IgD-negative memory B cell (primary cell): ENCODE measurements around the gene PPP1R13L. TPM values are rescaled to one million over a fixed set of nuclear protein-coding genes. Genes with fewer than 3 reads are reported as not detected.
A peak's percentile ranks its signal among the peaks of the same experiment; 100 is the strongest.
"Not testable (repeated sequence)": the region's sequence is repeated elsewhere in the genome, so short reads cannot be mapped to it uniquely, and the experiment has no call there.

Source experiments
- H3K27ac Mint-ChIP-seq, 3 donors: one replicate each; pipeline ENCODE4 v1.8.0; 2020 to 2022; ENCODE audit warnings: mild to moderate bottlenecking in 3 of 3, mixed read lengths in 3 of 3, moderate library complexity in 1 of 3
- H3K27me3 Mint-ChIP-seq: one replicate; pipeline ENCODE4 v1.8.0; 2021; ENCODE audit warnings: mixed read lengths
- H3K36me3 Mint-ChIP-seq: one replicate; pipeline ENCODE4 v1.8.0; 2020; ENCODE audit warnings: mild to moderate bottlenecking, mixed read lengths
- H3K4me1 Mint-ChIP-seq, 3 donors: one replicate each; pipeline ENCODE4 v1.8.0; 2020 to 2022; ENCODE audit warnings: mixed read lengths in 3 of 3, mild to moderate bottlenecking in 1 of 3
- H3K4me3 Mint-ChIP-seq, 4 donors: one replicate each; pipeline ENCODE4 v1.8.0; 2020 to 2022; ENCODE audit warnings: mild to moderate bottlenecking in 4 of 4, mixed read lengths in 4 of 4, moderate library complexity in 3 of 4
- H3K9me3 Mint-ChIP-seq, 3 donors: one replicate each; pipeline ENCODE4 v1.8.0; 2020 to 2021; ENCODE audit warnings: mixed read lengths in 3 of 3, mild to moderate bottlenecking in 1 of 3
- polyA plus RNA-seq: library from polyadenylated mRNA; unstranded; fragments of 300-500 nt; fragmentation: Illumina TruSeq; gene quantifications from one replicate; pipeline ENCODE4 v1.2.3, GENCODE V29; 2021

The PPP1R13L gene
- polyA plus RNA-seq, 1 donor from 2014 or later: 1.6 TPM

GRCh38 chr19:45340899-45341453, 63.9 kb downstream of the PPP1R13L start:
- Mint-ChIP-seq H3K36me3 (no peaks in the 10 kb centered on the region), H3K4me3 (no peak overlapping the region), H3K27ac (no peak overlapping the region), H3K4me1 (peaks cover 4 to 7% (median 6%) of the 10 kb centered on the region in 3 donors), H3K27me3 (peaks cover 25% of the 10 kb centered on the region), H3K9me3 (no peaks in the 10 kb centered on the region)

GRCh38 chr19:45340232-45340898, 64.5 kb downstream of the PPP1R13L start, which contains the start of gene KLC3:
KLC3 (plus strand) TSS chr19:45340750; CDS start chr19:45345542, 4,792 bp downstream.
- Mint-ChIP-seq H3K9me3 (no peaks in the 10 kb centered on the region), H3K4me3 (peak within 1 kb of the TSS in 1 of 4 donors; percentile 36), H3K27ac (no peak within 1 kb of the TSS), H3K27me3 (peaks cover 23% of the 10 kb centered on the region), H3K36me3 (no peaks in the 10 kb centered on the region), H3K4me1 (peaks cover 4 to 7% (median 6%) of the 10 kb centered on the region in 3 donors)

GRCh38 chr19:45339629-45340028, 65.2 kb downstream of the PPP1R13L start:
- Mint-ChIP-seq H3K9me3 (no peaks in the 10 kb centered on the region), H3K27me3 (peaks cover 21% of the 10 kb centered on the region), H3K36me3 (no peaks in the 10 kb centered on the region), H3K4me1 (peaks cover 4 to 7% (median 6%) of the 10 kb centered on the region in 3 donors), H3K4me3 (peak overlapping the region in 1 of 4 donors; percentile 36), H3K27ac (no peak overlapping the region)

- Mint-ChIP-seq H3K27ac (no peak overlapping the region), H3K27me3 (peaks cover 18% of the 10 kb centered on the region), H3K36me3 (no peaks in the 10 kb centered on the region), H3K9me3 (no peaks in the 10 kb centered on the region), H3K4me1 (peaks cover 4 to 12% (median 7%) of the 10 kb centered on the region in 3 donors), H3K4me3 (no peak overlapping the region)
These were observed 68.1 kb downstream of the PPP1R13L start for GRCh38 chr19:45336696-45337251.

- H3K4me3 Mint-ChIP-seq, H3K36me3 Mint-ChIP-seq, H3K4me1 Mint-ChIP-seq, H3K27ac Mint-ChIP-seq, H3K9me3 Mint-ChIP-seq: not testable (repeated sequence)
- peaks cover 13% of the 10 kb centered on the region for H3K27me3 Mint-ChIP-seq
These were observed 70.0 kb downstream of the PPP1R13L start for GRCh38 chr19:45334881-45335280.

- Mint-ChIP-seq H3K4me3 (no peak overlapping the region), H3K4me1 (peaks cover 3 to 8% (median 4%) of the 10 kb centered on the region in 3 donors), H3K27ac (no peak overlapping the region), H3K27me3 (peaks cover 13% of the 10 kb centered on the region), H3K9me3 (no peaks in the 10 kb centered on the region), H3K36me3 (no peaks in the 10 kb centered on the region)
These were observed 71.1 kb downstream of the PPP1R13L start for GRCh38 chr19:45333609-45334303.

- Mint-ChIP-seq H3K9me3 (peaks cover 0 to 5% (median 0%) of the 10 kb centered on the region in 3 donors), H3K27me3 (peaks cover 6% of the 10 kb centered on the region), H3K4me3 (no peak overlapping the region), H3K27ac (no peak overlapping the region), H3K36me3 (peaks cover 2% of the 10 kb centered on the region), H3K4me1 (peaks cover 0 to 5% (median 1%) of the 10 kb centered on the region in 3 donors)
These were observed 73.5 kb downstream of the PPP1R13L start for GRCh38 chr19:45331411-45331810.

Other genes with a start within 250 kb of the PPP1R13L start
- gene NKPD1, start 244.1 kb downstream of the PPP1R13L start, polyA plus RNA-seq: not detected
- 158 TPM for gene TRAPPC6A, start 226.8 kb downstream of the PPP1R13L start, polyA plus RNA-seq
- 16.2 TPM for gene BLOC1S3, start 226.3 kb downstream of the PPP1R13L start, polyA plus RNA-seq
- gene EXOC3L2, start 159.7 kb downstream of the PPP1R13L start, polyA plus RNA-seq: not detected
- 0.58 TPM for gene MARK4, start 153.8 kb downstream of the PPP1R13L start, polyA plus RNA-seq
- gene CKM, start 82.2 kb downstream of the PPP1R13L start, polyA plus RNA-seq: not detected
- not detected for gene KLC3, start 64.3 kb downstream of the PPP1R13L start, polyA plus RNA-seq
- 6.6 TPM for gene ERCC2, start 34.5 kb downstream of the PPP1R13L start, polyA plus RNA-seq
- gene POLR1G, start 1.6 kb upstream of the PPP1R13L start, polyA plus RNA-seq: 2.2 TPM
- 50.2 TPM for gene ERCC1, start 18.8 kb upstream of the PPP1R13L start, polyA plus RNA-seq
- gene FOSB, start 62.9 kb upstream of the PPP1R13L start, polyA plus RNA-seq: 48.1 TPM
- gene RTN2, start 92.0 kb upstream of the PPP1R13L start, polyA plus RNA-seq: 0.71 TPM
- gene PPM1N, start 93.4 kb upstream of the PPP1R13L start, polyA plus RNA-seq: 4.0 TPM
- 111 TPM for gene VASP, start 102.4 kb upstream of the PPP1R13L start, polyA plus RNA-seq
- gene OPA3, start 179.7 kb upstream of the PPP1R13L start, polyA plus RNA-seq: 19.9 TPM
- gene GPR4, start 197.1 kb upstream of the PPP1R13L start, polyA plus RNA-seq: not detected
- gene EML2, start 234.3 kb upstream of the PPP1R13L start, polyA plus RNA-seq: 18.5 TPM